ENCODE results near the gene HBD. TPM values are rescaled to one million over a fixed set of nuclear protein-coding genes. Genes with fewer than 3 reads are reported as not detected.

Gene HBD
- total and polyA plus RNA-seq, 8 donors, result 1.1 TPM; not detected in 7

- no peak for TF ChIP-seq CTCF (IDR thresholded peaks at IDR 0.05)
- no peak for ATAC-seq
- Histone ChIP-seq H3K27ac (no peak overlapping the region), H3K27me3 (no peaks in the 10 kb centered on the region), H3K4me1 (no peaks in the 10 kb centered on the region), H3K4me3 (no peak overlapping the region), H3K9me3 (no peaks in the 10 kb centered on the region), H3K36me3 (no peaks in the 10 kb centered on the region)
- WGBS, 2 donors, result 59 to 65% methylated on average over 3 of the region's 3 CpGs
- intact Hi-C loops (cut with DNase I), result no loop called here
- no peak for DNase-seq
- FAIRE-seq, result no peak
These were observed 13.3 kb upstream of the HBD start for GRCh38 chr11:5247472-5248192.

GRCh38 chr11:5246772-5247471, 12.6 kb upstream of the HBD start:
- TF ChIP-seq CTCF (IDR thresholded peaks at IDR 0.05), result no peak
- FAIRE-seq (no peak), DNase-seq (no peak), ATAC-seq (no peak)
- Histone ChIP-seq H3K36me3 (no peaks in the 10 kb centered on the region), H3K4me1 (no peaks in the 10 kb centered on the region), H3K9me3 (no peaks in the 10 kb centered on the region), H3K27ac (no peak overlapping the region), H3K4me3 (no peak overlapping the region), H3K27me3 (no peaks in the 10 kb centered on the region)
- WGBS, 2 donors, result 49 to 53% methylated on average over 6 of the region's 6 CpGs
- intact Hi-C loops (cut with DNase I), result no loop called here

GRCh38 chr11:5245155-5245554, 10.9 kb upstream of the HBD start:
- H3K4me1 ChIP-seq, result no peaks in the 10 kb centered on the region
- no peaks in the 10 kb centered on the region for H3K9me3 ChIP-seq
- ATAC-seq (no peak), FAIRE-seq (no peak), DNase-seq (no peak)
- no peak overlapping the region for H3K27ac ChIP-seq
- H3K36me3 ChIP-seq, result no peaks in the 10 kb centered on the region
- TF ChIP-seq CTCF (IDR thresholded peaks at IDR 0.05), result no peak
- intact Hi-C loops (cut with DNase I), result no loop called here
- no peaks in the 10 kb centered on the region for H3K27me3 ChIP-seq
- WGBS, 2 donors, result 72 to 86% methylated on average over 2 of the region's 2 CpGs
- no peak overlapping the region for H3K4me3 ChIP-seq

GRCh38 chr11:5243816-5244180, 9.5 kb upstream of the HBD start:
- Histone ChIP-seq H3K4me3 (no peak overlapping the region), H3K27ac (no peak overlapping the region), H3K9me3 (no peaks in the 10 kb centered on the region), H3K36me3 (no peaks in the 10 kb centered on the region), H3K4me1 (no peaks in the 10 kb centered on the region), H3K27me3 (no peaks in the 10 kb centered on the region)
- WGBS, 2 donors, result 60 to 67% methylated on average over 4 of the region's 4 CpGs
- FAIRE-seq, result no peak
- no peak for DNase-seq
- no peak for TF ChIP-seq CTCF (IDR thresholded peaks at IDR 0.05)
- no peak for ATAC-seq
- intact Hi-C loops (cut with DNase I), result no loop called here
